Neuron (in vitro differentiated cells): ENCODE results near the gene CFAP20DC.
"Not testable (repeated sequence)": the region's sequence is repeated elsewhere in the genome, so short reads cannot be mapped to it uniquely, and the experiment has no call there.

ENCODE experiments used
- H2AFZ ChIP-seq: one replicate; pipeline ENCODE4 v1.6.1; 2013; ENCODE audit warnings: low read depth, mild to moderate bottlenecking, inconsistent platforms, low read length, moderate library complexity
- H3K27me3 ChIP-seq: one replicate; pipeline ENCODE4 v1.6.1; 2013; ENCODE audit warnings: low read length; ENCODE audit not compliant: insufficient read depth
- H3K36me3 ChIP-seq: one replicate; pipeline ENCODE4 v1.6.1; 2013; ENCODE audit warnings: low read length; ENCODE audit not compliant: insufficient read depth
- H3K4me1 ChIP-seq: one replicate; pipeline ENCODE4 v1.6.1; 2013; ENCODE audit warnings: low read length; ENCODE audit not compliant: insufficient read depth
- H3K4me3 ChIP-seq: 2 replicates; pipeline ENCODE4 v1.5.1; 2013; ENCODE audit warnings: mild to moderate bottlenecking, low read length, moderate library complexity
- H3K9me3 ChIP-seq: one replicate; pipeline ENCODE4 v1.6.1; 2013; ENCODE audit warnings: low read length

The CFAP20DC gene

DNA sequence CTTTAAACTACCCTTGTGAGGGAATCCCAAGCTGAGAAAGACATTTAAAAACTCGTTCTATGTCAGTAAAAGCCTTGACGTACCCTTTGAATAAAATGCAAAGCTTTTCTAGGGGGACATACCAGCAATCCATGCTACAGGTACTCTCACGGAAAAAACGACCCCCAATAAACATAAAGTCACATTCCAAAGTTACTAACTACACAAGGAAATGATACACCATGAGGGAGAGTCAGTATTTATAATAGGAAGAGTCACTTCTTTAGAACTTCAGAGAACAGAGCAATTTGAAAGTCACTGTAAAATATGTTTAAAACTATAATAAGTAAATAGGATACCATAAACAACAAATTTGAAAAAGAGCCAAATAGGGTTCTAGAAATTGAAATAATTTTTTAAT, 63.2 kb downstream of the CFAP20DC start:
- Histone ChIP-seq H3K4me1 (no peaks in the 10 kb centered on the region), H3K9me3 (no peaks in the 10 kb centered on the region), H3K36me3 (no peaks in the 10 kb centered on the region), H3K27me3 (peaks cover 2% of the 10 kb centered on the region), H3K4me3 (no peak overlapping the region), H2AFZ (no peak overlapping the region)

GRCh38 chr3:58979840-58980239, 70.0 kb downstream of the CFAP20DC start:
- no peaks in the 10 kb centered on the region for H3K4me1 ChIP-seq
- no peak overlapping the region for H3K4me3 ChIP-seq
- no peaks in the 10 kb centered on the region for H3K9me3 ChIP-seq
- H3K36me3 ChIP-seq, result no peaks in the 10 kb centered on the region
- peaks cover 2% of the 10 kb centered on the region for H3K27me3 ChIP-seq
- no peak overlapping the region for H2AFZ ChIP-seq

DNA sequence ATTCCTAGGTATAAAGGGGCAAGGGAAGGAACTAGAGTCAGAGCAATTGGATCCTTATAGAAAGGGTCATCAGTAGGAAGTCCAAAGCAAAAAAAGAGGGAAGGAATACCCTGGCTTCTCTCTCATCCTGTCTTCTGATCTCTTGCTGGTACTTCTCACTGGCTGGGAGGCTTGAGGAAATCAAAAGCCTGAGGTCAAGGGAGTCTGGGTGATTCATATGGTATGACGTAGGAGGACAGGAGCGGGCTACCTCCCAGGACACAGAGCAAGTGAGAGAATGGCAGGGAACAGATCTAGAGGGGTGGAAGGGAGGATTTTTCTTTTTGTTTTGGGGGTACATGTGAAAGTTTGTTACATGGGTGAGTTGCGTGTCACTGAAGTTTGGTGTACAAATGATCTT, 76.0 kb downstream of the CFAP20DC start:
- no peak overlapping the region for H3K4me3 ChIP-seq
- H3K4me1 ChIP-seq, result no peaks in the 10 kb centered on the region
- H3K27me3 ChIP-seq, result no peaks in the 10 kb centered on the region
- no peaks in the 10 kb centered on the region for H3K36me3 ChIP-seq
- no peaks in the 10 kb centered on the region for H3K9me3 ChIP-seq
- no peak overlapping the region for H2AFZ ChIP-seq

- H3K4me3 ChIP-seq, H2AFZ ChIP-seq, H3K4me1 ChIP-seq, H3K9me3 ChIP-seq, H3K27me3 ChIP-seq, H3K36me3 ChIP-seq: not testable (repeated sequence)
Measured at GRCh38 chr3:58967866-58968265, 82.0 kb downstream of the CFAP20DC start.

GRCh38 chr3:58965865-58966264, 84.0 kb downstream of the CFAP20DC start:
- no peaks in the 10 kb centered on the region for H3K27me3 ChIP-seq
- no peak overlapping the region for H3K4me3 ChIP-seq
- H3K4me1 ChIP-seq, result no peaks in the 10 kb centered on the region
- no peaks in the 10 kb centered on the region for H3K36me3 ChIP-seq
- no peak overlapping the region for H2AFZ ChIP-seq
- no peaks in the 10 kb centered on the region for H3K9me3 ChIP-seq

DNA sequence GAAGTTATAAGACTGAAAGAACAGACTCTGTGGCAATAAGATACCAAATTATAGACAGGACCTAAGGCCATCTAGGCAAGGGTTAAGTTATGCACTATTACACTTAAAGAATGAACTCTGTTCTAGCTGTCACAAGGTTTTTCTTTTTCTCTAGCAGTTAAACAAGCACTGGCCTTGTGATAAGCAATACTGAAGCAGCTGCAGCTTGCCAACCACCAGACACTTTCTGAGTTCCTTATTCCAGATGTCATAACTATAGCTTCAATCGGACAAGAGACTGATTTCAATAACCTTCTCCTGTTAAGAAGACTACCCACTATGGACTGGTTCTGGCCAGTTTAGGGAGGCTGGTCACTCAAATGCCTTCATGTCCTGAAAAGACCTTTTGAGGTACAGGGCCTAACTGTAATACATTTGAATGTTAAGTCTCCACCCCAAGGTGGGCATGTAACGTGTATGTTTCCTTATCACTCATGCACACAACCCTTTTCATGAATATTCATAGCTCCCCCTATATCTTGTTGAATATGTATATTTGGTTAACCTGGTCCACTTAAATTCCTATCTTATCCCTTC, 85.8 kb downstream of the CFAP20DC start:
- H3K4me1 ChIP-seq, result no peaks in the 10 kb centered on the region
- H3K4me3 ChIP-seq, result no peak overlapping the region
- no peaks in the 10 kb centered on the region for H3K27me3 ChIP-seq
- H3K9me3 ChIP-seq, result no peaks in the 10 kb centered on the region
- H2AFZ ChIP-seq, result no peak overlapping the region
- H3K36me3 ChIP-seq, result no peaks in the 10 kb centered on the region

- no peaks in the 10 kb centered on the region for H3K27me3 ChIP-seq
- no peaks in the 10 kb centered on the region for H3K36me3 ChIP-seq
- H3K4me3 ChIP-seq, result no peak overlapping the region
- no peaks in the 10 kb centered on the region for H3K4me1 ChIP-seq
- H3K9me3 ChIP-seq, result no peaks in the 10 kb centered on the region
- H2AFZ ChIP-seq, result no peak overlapping the region
Measured at GRCh38 chr3:58962816-58963215, 87.0 kb downstream of the CFAP20DC start.

GRCh38 chr3:58962040-58962651, 87.7 kb downstream of the CFAP20DC start:
- Histone ChIP-seq H3K9me3 (no peaks in the 10 kb centered on the region), H3K4me1 (no peaks in the 10 kb centered on the region), H3K36me3 (no peaks in the 10 kb centered on the region), H3K27me3 (no peaks in the 10 kb centered on the region), H3K4me3 (no peak overlapping the region), H2AFZ (no peak overlapping the region)

DNA sequence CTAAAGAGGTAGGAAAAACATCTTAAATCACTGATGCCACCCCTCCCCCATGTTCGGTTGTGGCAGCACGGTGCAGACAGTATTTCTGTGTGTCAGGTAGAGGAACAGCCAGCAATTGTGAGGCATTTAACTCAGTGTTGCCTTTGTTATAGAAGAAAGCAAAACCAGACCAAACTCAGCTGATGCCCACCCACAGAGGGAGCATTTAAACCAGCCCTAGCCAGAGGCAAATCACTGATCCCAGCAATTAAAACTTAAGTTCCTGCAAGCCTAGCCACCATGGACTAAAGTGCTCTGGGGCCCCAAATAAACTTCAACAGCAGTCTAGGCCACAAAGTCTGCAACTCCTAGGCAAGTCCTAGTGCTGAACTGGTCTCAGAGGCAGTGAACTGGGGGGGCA, 94.5 kb downstream of the CFAP20DC start:
- no peak overlapping the region for H2AFZ ChIP-seq
- no peak overlapping the region for H3K4me3 ChIP-seq
- H3K4me1 ChIP-seq, result peaks cover 2% of the 10 kb centered on the region
- H3K9me3 ChIP-seq, result no peaks in the 10 kb centered on the region
- H3K36me3 ChIP-seq, result no peaks in the 10 kb centered on the region
- no peaks in the 10 kb centered on the region for H3K27me3 ChIP-seq

- no peaks in the 10 kb centered on the region for H3K36me3 ChIP-seq
- H3K27me3 ChIP-seq, result no peaks in the 10 kb centered on the region
- no peaks in the 10 kb centered on the region for H3K9me3 ChIP-seq
- no peak overlapping the region for H2AFZ ChIP-seq
- H3K4me1 ChIP-seq, result peaks cover 2% of the 10 kb centered on the region
- no peak overlapping the region for H3K4me3 ChIP-seq
Measured at GRCh38 chr3:58953288-58953687, 96.5 kb downstream of the CFAP20DC start.

- no peaks in the 10 kb centered on the region for H3K36me3 ChIP-seq
- no peak overlapping the region for H3K4me3 ChIP-seq
Measured at GRCh38 chr3:58952128-58952917, 97.5 kb downstream of the CFAP20DC start.

DNA sequence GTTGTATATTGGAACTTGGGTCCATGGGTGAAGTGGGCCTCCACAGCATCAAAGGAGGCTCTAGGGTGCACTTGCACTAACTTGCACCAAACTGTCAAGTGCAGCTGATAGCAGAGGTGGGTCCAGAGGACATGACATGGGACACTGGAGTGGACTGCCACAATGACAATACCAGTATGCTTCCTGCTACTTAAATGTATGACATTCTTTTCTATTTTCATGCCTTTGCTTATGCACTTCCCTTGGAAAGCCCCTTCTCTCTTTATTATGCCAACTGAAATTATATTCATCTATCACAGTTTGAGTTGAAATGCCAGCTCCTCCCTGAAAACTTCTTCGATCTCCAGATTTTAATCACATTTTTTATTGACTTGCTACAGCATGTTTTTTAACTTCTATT, 101.8 kb downstream of the CFAP20DC start:
- no peaks in the 10 kb centered on the region for H3K27me3 ChIP-seq
- H3K36me3 ChIP-seq, result no peaks in the 10 kb centered on the region
- H3K4me3 ChIP-seq, result no peak overlapping the region
- no peaks in the 10 kb centered on the region for H3K4me1 ChIP-seq
- H3K9me3 ChIP-seq, result peaks cover 2% of the 10 kb centered on the region
- H2AFZ ChIP-seq, result no peak overlapping the region

More at GRCh38 chr3:58952128-58952917, 97.5 kb downstream of the CFAP20DC start:
- no peak overlapping the region for H2AFZ ChIP-seq
- no peaks in the 10 kb centered on the region for H3K27me3 ChIP-seq
- peaks cover 2% of the 10 kb centered on the region for H3K9me3 ChIP-seq
- H3K4me1 ChIP-seq, result peaks cover 2% of the 10 kb centered on the region

DNA sequence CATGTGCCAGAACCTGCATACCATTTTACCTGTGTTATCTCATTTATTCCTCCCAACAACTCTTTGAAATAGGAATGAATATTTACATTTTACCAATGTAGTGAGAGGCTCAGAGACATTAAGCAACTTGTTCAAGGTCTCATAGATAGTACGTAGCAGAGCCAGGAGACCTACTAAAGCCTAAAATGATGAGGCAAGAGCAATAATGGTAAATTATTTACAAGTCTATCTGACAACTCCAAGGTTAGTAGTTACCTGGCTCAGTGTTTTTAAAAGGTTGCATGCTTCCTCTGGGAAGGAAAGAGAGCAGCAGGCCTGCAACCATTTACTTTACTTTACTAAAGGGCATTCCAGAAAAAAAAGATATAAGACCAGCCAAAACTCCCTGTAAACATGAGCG, 103.0 kb downstream of the CFAP20DC start:
- Histone ChIP-seq H3K27me3 (no peaks in the 10 kb centered on the region), H3K9me3 (peaks cover 4% of the 10 kb centered on the region), H2AFZ (no peak overlapping the region), H3K4me1 (no peaks in the 10 kb centered on the region), H3K4me3 (no peak overlapping the region), H3K36me3 (no peaks in the 10 kb centered on the region)
